ENCODE measurements around the gene ROBO4. TPM values are rescaled to one million over a fixed set of nuclear protein-coding genes. Genes with fewer than 3 reads are reported as not detected.

The ROBO4 gene
- total RNA-seq, 1 donor from 2014 or later = 0.25 TPM

DNA sequence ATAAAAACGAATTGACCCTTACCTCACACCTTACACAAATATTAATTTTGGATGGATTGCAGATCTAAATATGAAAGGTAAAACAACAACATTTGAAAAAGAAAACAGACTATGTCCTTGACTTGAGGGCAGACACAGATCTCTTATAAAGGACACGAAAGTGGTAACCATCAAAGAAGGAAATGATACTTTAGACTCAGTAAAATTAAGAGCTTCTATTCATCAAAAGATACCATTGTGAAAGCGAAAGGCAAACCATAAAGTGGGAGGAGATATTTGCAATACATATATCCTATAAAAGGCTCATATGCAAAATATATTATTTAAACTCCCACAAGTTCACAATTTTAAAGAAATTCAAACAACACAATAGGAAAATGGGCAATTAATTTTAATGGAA, 33.1 kb upstream of the ROBO4 start:
- Mint-ChIP-seq H3K9me3 (ENCODE audit: unreplicated experiment) (peaks cover 3% of the 10 kb centered on the region), H3K4me3 (ENCODE audit: unreplicated experiment) (no peak overlapping the region), H3K36me3 (ENCODE audit: low read depth, unreplicated experiment) (peaks cover 2% of the 10 kb centered on the region), H3K27me3 (ENCODE audit: low read depth, unreplicated experiment) (peaks cover 3% of the 10 kb centered on the region), H3K27ac (ENCODE audit: unreplicated experiment) (no peak overlapping the region), H3K4me1 (ENCODE audit: low read depth, unreplicated experiment) (peaks cover 1% of the 10 kb centered on the region)
- Histone ChIP-seq H3K27ac (ENCODE audit: low read depth, low read length) (no peak overlapping the region), H3K4me3 (ENCODE audit: insufficient read depth, low read depth, low read length) (no peak overlapping the region), H2AFZ (ENCODE audit: low read depth, low read length) (no peak overlapping the region), H3K9ac (ENCODE audit: low read length) (no peak overlapping the region), H3K4me1 (ENCODE audit: insufficient read depth, low read length) (peaks cover 15% of the 10 kb centered on the region), H3K9me3 (ENCODE audit: insufficient read depth, low read depth, low read length) (no peaks in the 10 kb centered on the region), H4K20me1 (ENCODE audit: insufficient read depth, low read length) (no peaks in the 10 kb centered on the region), H3K4me2 (ENCODE audit: low read length) (no peak overlapping the region), H3K79me2 (ENCODE audit: insufficient read depth, low read length) (no peaks in the 10 kb centered on the region), H3K36me3 (ENCODE audit: insufficient read depth, low read length) (no peaks in the 10 kb centered on the region), H3K27me3 (ENCODE audit: insufficient read depth, low read length) (no peaks in the 10 kb centered on the region)
- DNase-seq (ENCODE audit: low read depth) (no peak), FAIRE-seq (no peak)
- TF ChIP-seq, protein P1, sequence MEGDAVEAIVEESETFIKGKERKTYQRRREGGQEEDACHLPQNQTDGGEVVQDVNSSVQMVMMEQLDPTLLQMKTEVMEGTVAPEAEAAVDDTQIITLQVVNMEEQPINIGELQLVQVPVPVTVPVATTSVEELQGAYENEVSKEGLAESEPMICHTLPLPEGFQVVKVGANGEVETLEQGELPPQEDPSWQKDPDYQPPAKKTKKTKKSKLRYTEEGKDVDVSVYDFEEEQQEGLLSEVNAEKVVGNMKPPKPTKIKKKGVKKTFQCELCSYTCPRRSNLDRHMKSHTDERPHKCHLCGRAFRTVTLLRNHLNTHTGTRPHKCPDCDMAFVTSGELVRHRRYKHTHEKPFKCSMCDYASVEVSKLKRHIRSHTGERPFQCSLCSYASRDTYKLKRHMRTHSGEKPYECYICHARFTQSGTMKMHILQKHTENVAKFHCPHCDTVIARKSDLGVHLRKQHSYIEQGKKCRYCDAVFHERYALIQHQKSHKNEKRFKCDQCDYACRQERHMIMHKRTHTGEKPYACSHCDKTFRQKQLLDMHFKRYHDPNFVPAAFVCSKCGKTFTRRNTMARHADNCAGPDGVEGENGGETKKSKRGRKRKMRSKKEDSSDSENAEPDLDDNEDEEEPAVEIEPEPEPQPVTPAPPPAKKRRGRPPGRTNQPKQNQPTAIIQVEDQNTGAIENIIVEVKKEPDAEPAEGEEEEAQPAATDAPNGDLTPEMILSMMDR (IDR thresholded peaks at IDR 0.05; ENCODE audit: insufficient read depth, low read depth, low read length) = no peak
- TF ChIP-seq EZH2 (IDR thresholded peaks at IDR 0.05; ENCODE audit: insufficient read depth, low read length) = no peak

DNA sequence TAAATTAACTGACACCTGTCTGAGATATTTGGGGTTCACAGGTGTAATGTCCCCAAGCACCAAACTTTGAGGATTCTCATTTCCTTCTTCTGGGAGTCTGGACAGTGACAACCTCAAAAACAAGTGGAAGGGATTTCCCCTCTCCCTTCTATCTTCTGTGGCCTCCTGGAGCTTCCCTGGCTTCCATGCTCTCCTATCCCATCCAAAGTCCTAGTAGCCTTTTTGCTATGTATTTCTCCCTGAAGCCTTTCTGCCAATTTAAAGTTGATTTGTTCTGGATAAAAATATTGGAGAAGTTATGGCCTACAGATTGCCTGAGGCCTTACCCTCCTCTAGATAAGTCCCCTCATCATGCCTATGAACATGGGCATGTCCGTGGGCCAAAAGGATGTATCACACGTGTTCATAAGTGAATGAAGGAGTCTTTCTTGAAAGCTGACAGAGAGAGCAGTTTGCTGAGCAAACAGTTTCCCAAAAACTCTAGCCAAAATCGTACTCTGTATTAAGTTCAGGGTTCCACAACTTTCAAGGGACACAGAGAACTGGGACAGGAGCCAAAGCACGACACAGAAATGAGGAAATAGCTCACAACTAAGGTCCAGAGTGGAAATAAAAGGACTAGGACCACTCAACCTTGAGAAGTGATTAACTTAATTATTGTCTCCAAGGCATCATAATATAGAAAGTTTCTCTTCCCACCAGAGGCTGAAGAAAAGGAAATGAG, 31.4 kb upstream of the ROBO4 start:
- DNase-seq (ENCODE audit: low read depth) = no peak
- no peak for FAIRE-seq
- Mint-ChIP-seq H3K4me1 (ENCODE audit: low read depth, unreplicated experiment) (no peaks in the 10 kb centered on the region), H3K36me3 (ENCODE audit: low read depth, unreplicated experiment) (peaks cover 2% of the 10 kb centered on the region), H3K9me3 (ENCODE audit: unreplicated experiment) (peaks cover 8% of the 10 kb centered on the region), H3K27ac (ENCODE audit: unreplicated experiment) (no peak overlapping the region), H3K27me3 (ENCODE audit: low read depth, unreplicated experiment) (peaks cover 13% of the 10 kb centered on the region), H3K4me3 (ENCODE audit: unreplicated experiment) (no peak overlapping the region)
- H4K20me1 ChIP-seq (ENCODE audit: insufficient read depth, low read length) = no peaks in the 10 kb centered on the region
- H3K27ac ChIP-seq (ENCODE audit: low read depth, low read length) = no peak overlapping the region
- H3K36me3 ChIP-seq (ENCODE audit: insufficient read depth, low read length) = no peaks in the 10 kb centered on the region
- TF ChIP-seq, protein P1 (IDR thresholded peaks at IDR 0.05; ENCODE audit: insufficient read depth, low read depth, low read length) = no peak
- TF ChIP-seq EZH2 (IDR thresholded peaks at IDR 0.05; ENCODE audit: insufficient read depth, low read length) = no peak
- no peak overlapping the region for H3K4me2 ChIP-seq (ENCODE audit: low read length)
- peaks cover 1% of the 10 kb centered on the region for H3K4me1 ChIP-seq (ENCODE audit: insufficient read depth, low read length)
- no peaks in the 10 kb centered on the region for H3K27me3 ChIP-seq (ENCODE audit: insufficient read depth, low read length)
- no peak overlapping the region for H3K4me3 ChIP-seq (ENCODE audit: insufficient read depth, low read depth, low read length)
- H3K9ac ChIP-seq (ENCODE audit: low read length) = no peak overlapping the region
- no peaks in the 10 kb centered on the region for H3K9me3 ChIP-seq (ENCODE audit: insufficient read depth, low read depth, low read length)
- no peaks in the 10 kb centered on the region for H3K79me2 ChIP-seq (ENCODE audit: insufficient read depth, low read length)
- H2AFZ ChIP-seq (ENCODE audit: low read depth, low read length) = no peak overlapping the region

DNA sequence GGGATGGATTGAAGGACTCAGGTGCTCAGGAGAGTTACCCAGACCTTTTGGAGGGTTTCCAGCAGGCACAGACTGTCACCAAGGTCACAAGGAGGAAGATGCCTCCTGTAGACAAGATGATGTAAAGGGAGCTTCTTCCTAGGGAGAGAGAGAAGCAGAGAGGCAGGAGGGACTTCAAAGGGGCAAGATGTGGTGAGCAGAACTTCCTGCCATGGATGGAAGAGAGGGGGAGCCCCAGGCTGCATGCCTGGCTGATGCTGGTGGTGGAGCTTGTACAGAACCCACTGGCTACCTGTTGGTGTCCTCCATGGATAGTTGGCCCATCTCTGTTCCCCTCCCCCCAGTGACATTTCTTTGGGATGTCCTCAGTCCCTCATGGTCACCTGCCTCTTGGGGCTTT, 25.6 kb upstream of the ROBO4 start:
- no peaks in the 10 kb centered on the region for H3K36me3 Mint-ChIP-seq (ENCODE audit: low read depth, unreplicated experiment)
- H3K27me3 Mint-ChIP-seq (ENCODE audit: low read depth, unreplicated experiment) = peaks cover 24% of the 10 kb centered on the region

More for the DNA sequence above, 25.6 kb upstream of the ROBO4 start:
- H3K9me3 ChIP-seq (ENCODE audit: insufficient read depth, low read depth, low read length) = no peaks in the 10 kb centered on the region
- H3K27me3 ChIP-seq (ENCODE audit: insufficient read depth, low read length) = no peaks in the 10 kb centered on the region
- peaks cover 12% of the 10 kb centered on the region for H3K9me3 Mint-ChIP-seq (ENCODE audit: unreplicated experiment)
- H3K27ac ChIP-seq (ENCODE audit: low read depth, low read length) = no peak overlapping the region
- peaks cover 2% of the 10 kb centered on the region for H3K4me1 Mint-ChIP-seq (ENCODE audit: low read depth, unreplicated experiment)
- no peak overlapping the region for H3K4me3 Mint-ChIP-seq (ENCODE audit: unreplicated experiment)
- no peak overlapping the region for H3K4me3 ChIP-seq (ENCODE audit: insufficient read depth, low read depth, low read length)
- H3K27ac Mint-ChIP-seq (ENCODE audit: unreplicated experiment) = no peak overlapping the region
- no peak overlapping the region for H2AFZ ChIP-seq (ENCODE audit: low read depth, low read length)
- DNase-seq (ENCODE audit: low read depth) (no peak), FAIRE-seq (no peak)
- TF ChIP-seq EZH2 (IDR thresholded peaks at IDR 0.05; ENCODE audit: insufficient read depth, low read length) = no peak
- TF ChIP-seq, protein P1 (IDR thresholded peaks at IDR 0.05; ENCODE audit: insufficient read depth, low read depth, low read length) = no peak
- no peaks in the 10 kb centered on the region for H3K79me2 ChIP-seq (ENCODE audit: insufficient read depth, low read length)
- H4K20me1 ChIP-seq (ENCODE audit: insufficient read depth, low read length) = no peaks in the 10 kb centered on the region
- H3K4me2 ChIP-seq (ENCODE audit: low read length) = no peak overlapping the region
- no peak overlapping the region for H3K9ac ChIP-seq (ENCODE audit: low read length)
- H3K4me1 ChIP-seq (ENCODE audit: insufficient read depth, low read length) = peaks cover 4% of the 10 kb centered on the region
- H3K36me3 ChIP-seq (ENCODE audit: insufficient read depth, low read length) = no peaks in the 10 kb centered on the region
